D721Med (cell line): ENCODE measurements around the gene CCDC187.

Experiments used
- DNase-seq: peaks from one replicate; pipeline ENCODE4 v3.0.0; 2011; ENCODE audit warnings: low spot score; ENCODE audit not compliant: insufficient read length
- FAIRE-seq: peaks from 2 replicates; lab custom pipeline; 2011; peaks lifted over from hg19 to GRCh38; lab: Jason Lieb, UNC
- CTCF ChIP-seq: IDR thresholded peaks from 2 replicates; pipeline ENCODE4 v1.5.1; 2012; ENCODE audit warnings: mild to moderate bottlenecking, control low read depth; ENCODE audit not compliant: insufficient read depth; ENCODE audit errors: missing control alignments

Gene CCDC187

DNA sequence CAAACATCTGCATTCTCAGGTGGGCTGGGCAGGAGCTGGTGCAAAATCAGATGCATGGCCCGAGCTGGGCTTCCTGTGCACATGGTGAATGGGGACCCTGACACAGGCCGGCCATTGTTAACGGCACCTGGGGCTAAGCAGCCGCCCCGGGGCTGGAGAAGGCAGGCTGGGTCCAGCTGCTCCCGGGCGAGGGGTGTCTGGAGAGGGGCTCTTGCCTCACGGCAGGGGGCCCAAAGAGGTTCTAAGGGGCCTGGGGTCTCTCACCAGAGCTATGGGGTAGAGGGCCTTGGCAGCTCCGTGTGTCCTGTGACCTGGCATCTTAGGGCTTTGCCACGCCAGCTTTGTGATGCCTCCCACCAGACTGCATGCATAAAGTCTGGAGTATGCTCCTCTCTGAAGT, 53.2 kb downstream of the CCDC187 start:
- DNase-seq (no peak), FAIRE-seq (no peak)
- TF ChIP-seq CTCF = no peak

DNA sequence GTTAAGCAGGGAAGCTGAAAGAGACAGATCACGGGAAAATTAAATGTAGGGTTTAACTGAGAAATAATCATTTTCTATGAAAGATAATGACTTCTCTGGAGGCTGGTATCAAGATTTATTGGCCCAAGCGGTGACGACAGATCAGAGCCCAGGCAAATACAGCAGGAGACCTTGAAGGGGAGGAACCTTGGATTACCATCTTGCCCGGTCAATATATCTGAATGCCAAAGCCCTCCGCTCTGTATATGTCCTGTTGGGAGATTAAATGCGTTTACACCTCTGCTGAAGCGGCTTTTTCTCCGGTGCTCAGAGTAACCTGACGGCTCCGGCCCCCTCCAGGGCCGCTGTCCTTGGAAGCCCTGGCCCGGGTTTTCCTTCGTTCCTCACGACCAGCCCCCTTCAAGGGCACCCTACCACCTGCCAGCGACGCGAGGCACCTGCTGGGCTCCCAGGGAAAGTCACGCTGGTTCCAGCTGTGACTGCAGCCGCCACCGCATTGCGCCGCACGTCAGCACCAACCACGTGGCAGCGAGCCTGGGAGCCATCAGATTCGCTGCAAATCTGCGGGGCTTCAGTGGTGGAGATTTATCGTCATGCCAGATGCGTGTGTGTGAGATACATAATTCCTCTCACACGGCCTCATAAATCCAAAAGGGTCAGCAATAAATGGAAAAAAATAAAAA, 53.9 kb downstream of the CCDC187 start:
- FAIRE-seq (no peak), DNase-seq (no peak)
- no peak for TF ChIP-seq CTCF

DNA sequence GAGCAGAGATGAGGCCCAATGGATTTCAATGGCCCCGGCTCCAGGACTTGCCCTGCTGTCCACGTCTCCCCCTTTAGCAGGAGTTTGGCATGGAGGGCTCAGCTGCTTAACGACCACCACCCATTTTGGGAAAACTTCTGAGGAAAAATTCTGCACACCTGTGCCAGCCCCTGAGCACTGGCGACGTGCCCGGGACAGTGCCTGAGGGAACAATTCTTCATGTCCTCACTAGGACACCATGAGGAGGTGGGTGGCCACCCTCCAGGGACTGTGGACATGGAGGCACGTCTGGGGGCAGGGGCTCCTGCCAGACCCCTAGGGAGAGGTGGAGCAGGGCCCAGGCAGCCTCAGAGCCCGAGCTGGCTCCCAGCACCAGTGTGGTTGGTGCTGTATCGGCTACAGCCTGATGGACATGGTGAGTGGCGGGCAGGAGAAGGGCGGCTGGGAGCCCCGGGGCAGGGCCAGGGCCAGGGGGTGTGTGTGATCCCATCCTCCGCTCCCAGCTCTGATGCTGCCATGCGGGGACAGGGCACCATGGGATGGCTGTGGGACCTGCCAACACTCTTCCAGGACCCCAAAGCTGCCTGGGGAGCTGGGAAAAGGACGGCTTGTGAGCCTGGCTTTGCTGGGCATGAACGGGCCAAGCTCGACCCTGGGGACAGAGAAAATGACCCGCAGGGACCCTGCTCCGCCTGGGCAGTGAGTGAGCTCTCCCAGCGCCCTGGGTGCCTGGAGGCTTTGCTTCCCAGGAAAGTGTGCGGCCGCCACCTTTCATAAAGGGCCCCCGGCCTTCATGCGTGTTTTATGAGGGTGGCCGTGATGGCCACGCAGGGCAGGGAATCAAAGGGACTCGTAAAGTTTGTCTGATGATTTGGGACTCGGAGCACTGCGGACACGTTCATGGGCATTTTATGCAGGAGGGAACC, 54.7 kb downstream of the CCDC187 start:
- FAIRE-seq = no peak
- DNase-seq = no peak
- TF ChIP-seq CTCF = no peak

DNA sequence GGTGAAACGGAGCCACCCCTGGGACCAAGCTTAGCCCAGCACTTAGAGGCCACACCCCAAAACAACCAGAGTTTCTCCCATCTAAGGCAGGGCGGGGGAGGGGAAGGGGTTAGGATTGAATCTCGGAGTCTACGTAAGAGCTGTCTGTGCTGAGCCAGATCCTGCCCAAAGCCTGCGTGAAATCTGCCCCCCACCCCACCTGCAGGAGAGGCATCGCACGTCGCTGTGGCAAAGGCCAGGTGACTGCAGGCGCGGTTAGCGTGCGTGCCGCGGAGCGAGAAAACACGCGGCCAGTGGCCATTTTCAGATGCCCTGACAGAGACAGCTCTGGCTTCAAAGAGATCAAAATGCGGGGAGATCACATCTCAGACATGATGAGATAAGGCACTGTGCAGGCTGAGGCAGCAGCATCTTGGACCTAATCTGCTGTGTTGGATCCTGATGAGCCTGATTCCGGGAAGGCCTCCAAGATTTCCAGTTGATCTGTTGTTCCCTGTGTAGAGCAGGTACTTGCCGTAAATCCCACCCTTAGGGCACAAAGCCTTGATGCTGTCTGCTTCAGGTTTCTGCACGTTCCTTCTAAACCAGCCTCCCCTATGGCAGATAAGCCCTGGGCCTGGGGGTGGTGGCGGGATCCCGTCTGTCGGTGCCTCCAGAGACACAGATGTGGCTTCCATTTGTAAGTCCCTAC, 55.8 kb downstream of the CCDC187 start:
- TF ChIP-seq CTCF = no peak
- DNase-seq = no peak
- FAIRE-seq = no peak

GRCh38 chr9:136247551-136247916, 56.4 kb downstream of the CCDC187 start:
- DNase-seq (no peak), FAIRE-seq (no peak)
- TF ChIP-seq CTCF = no peak

DNA sequence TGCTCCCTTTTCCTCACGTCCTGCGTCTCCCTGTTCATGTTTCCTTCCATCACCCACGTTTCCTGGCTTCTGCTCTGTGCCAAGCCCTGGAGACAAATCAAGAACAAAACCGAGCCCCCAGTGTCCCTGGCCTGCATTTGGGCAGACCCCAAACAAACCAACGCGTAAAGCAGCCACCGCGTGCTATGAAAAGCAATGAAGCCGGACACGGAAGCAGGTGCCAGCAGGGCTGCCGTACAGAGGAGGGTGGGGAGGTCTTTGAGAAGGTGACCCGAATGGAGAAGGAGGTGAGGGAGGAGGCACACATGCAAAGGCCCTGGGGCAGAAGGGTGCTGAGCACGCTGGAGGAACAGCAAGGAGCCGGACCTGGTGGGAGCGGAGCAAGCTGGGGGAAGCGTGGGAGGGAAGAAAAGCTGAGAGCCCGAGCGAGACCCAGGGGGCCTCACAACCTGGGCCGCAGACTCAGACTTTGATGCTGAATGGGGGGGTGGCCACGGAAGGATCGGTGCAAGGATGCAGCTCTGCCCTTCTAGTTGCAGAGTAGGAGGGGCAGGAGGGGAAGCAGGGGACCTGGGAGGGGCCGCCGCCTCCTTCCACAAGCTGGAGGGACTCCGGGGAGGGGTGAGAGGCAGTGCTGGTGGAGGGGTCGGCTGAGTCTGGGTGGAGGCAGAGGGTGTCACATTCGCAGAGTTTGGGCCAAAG, 56.9 kb downstream of the CCDC187 start:
- no peak for DNase-seq
- no peak for FAIRE-seq
- TF ChIP-seq CTCF = no peak
